Thyroid gland (tissue), 4 donors: Measurements from ENCODE around the gene ABHD1. TPM values are rescaled to one million over a fixed set of nuclear protein-coding genes. Genes with fewer than 3 reads are reported as not detected.
"Not testable (repeated sequence)": the region's sequence is repeated elsewhere in the genome, so short reads cannot be mapped to it uniquely, and the experiment has no call there.

Experiments
- DNase-seq, 2 donors: peaks; one replicate each; pipeline ENCODE4 v3.0.0-alpha.2; 2019
- H3K27ac ChIP-seq, 3 donors: fragments of 200-600 bp; sonication (generic); 1 replicate in 2 of 3; 2 replicates in 1 of 3; pipeline ENCODE4 v1.5.1; 2016 to 2019; ENCODE audit warnings: mild to moderate bottlenecking in 1 of 3, moderate library complexity in 1 of 3
- H3K27me3 ChIP-seq: fragments of 200-600 bp; sonication (generic); one replicate; pipeline ENCODE4 v1.5.1; 2019
- H3K36me3 ChIP-seq, 2 donors: fragments of 200-600 bp; sonication (generic); one replicate each; pipeline ENCODE4 v1.5.1; 2016 to 2019
- H3K4me1 ChIP-seq, 2 donors: fragments of 200-600 bp; sonication (generic); one replicate each; pipeline ENCODE4 v1.5.1; 2017 to 2019
- H3K4me3 ChIP-seq, 3 donors: fragments of 200-600 bp; sonication (generic); replicated peaks in 1 of 3; 1 replicate in 2 of 3; 2 replicates in 1 of 3; pipeline ENCODE4 v1.5.1; 2016; ENCODE audit warnings: mild to moderate bottlenecking in 1 of 3
- H3K9me3 ChIP-seq: fragments of 200-600 bp; sonication (generic); one replicate; pipeline ENCODE4 v1.5.1; 2017
- POLR2A ChIP-seq, 2 donors: fragments of 450-650 bp; IDR thresholded peaks; one replicate each; pipeline ENCODE4 v1.6.1; 2017; ENCODE audit warnings: antibody characterized with exemption in 2 of 2, mild to moderate bottlenecking in 2 of 2, moderate library complexity in 1 of 2
- WGBS, 2 donors: methylation state at CpG; one replicate each; pipeline ENCODE4 v1.1.5; 2017; 5-methylcytosine and 5-hydroxymethylcytosine counted together
- intact Hi-C: fragments of 100-400 bp; cut with DNase I; formaldehyde crosslinking; loops from one replicate; pipeline ENCODE4 v1.15.1; 2023
- total RNA-seq, 4 donors: library from RNA; depleted of rRNA; stranded (reverse); fragments of >200 nt; gene quantifications; one replicate each; pipeline ENCODE4 v1.2.3, GENCODE V29; 2016
- TF ChIP-seq, protein P1 (sequence below), 6 experiments: fragments of 200-600 bp in 3 of 6; fragments of 450-650 bp in 3 of 6; sonication (generic) in 3 of 6; IDR thresholded peaks; one replicate each; pipeline ENCODE4 v1.5.1; 2016 to 2019; ENCODE audit warnings: antibody characterized with exemption in 6 of 6, mild to moderate bottlenecking in 2 of 6, inconsistent platforms in 1 of 6, moderate library complexity in 1 of 6

ABHD1 gene
- total RNA-seq, 4 donors from 2014 or later = 0.44 to 1.1 (median 0.76) TPM

DNA sequence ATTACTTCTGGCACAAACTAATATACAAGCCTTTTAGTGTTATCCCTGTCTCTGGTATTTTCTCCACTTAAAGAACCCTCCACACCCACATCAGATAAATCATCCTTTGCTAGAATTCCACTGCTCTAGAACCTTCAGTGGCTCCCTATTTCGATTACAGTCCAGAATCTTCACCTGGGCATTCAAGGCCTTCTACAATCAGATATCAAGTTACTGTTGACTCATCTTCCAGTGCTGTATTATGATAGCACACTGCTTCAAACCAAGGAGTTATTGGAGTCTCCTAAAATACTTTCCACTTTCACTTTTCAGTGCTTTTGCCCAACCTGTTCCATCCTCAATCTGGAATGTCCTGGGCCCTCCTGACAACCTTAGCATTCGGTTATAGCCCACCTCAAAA is 8.1 kb upstream of the ABHD1 start:
- TF ChIP-seq POLR2A (IDR thresholded peaks at IDR 0.05) = no peak
- TF ChIP-seq, protein P1, sequence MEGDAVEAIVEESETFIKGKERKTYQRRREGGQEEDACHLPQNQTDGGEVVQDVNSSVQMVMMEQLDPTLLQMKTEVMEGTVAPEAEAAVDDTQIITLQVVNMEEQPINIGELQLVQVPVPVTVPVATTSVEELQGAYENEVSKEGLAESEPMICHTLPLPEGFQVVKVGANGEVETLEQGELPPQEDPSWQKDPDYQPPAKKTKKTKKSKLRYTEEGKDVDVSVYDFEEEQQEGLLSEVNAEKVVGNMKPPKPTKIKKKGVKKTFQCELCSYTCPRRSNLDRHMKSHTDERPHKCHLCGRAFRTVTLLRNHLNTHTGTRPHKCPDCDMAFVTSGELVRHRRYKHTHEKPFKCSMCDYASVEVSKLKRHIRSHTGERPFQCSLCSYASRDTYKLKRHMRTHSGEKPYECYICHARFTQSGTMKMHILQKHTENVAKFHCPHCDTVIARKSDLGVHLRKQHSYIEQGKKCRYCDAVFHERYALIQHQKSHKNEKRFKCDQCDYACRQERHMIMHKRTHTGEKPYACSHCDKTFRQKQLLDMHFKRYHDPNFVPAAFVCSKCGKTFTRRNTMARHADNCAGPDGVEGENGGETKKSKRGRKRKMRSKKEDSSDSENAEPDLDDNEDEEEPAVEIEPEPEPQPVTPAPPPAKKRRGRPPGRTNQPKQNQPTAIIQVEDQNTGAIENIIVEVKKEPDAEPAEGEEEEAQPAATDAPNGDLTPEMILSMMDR (IDR thresholded peaks at IDR 0.05) = no peak
- H3K9me3 ChIP-seq = no peaks in the 10 kb centered on the region
- H3K4me1 ChIP-seq = peaks cover 4 to 10% of the 10 kb centered on the region in 2 donors
- H3K27ac ChIP-seq = no peak overlapping the region
- no peaks in the 10 kb centered on the region for H3K36me3 ChIP-seq
- WGBS, 2 donors = 60 to 72% methylated on average over 2 of the region's 2 CpGs
- intact Hi-C loops = no loop called here
- DNase-seq = no peak
- H3K27me3 ChIP-seq = no peaks in the 10 kb centered on the region
- H3K4me3 ChIP-seq = no peak overlapping the region

DNA sequence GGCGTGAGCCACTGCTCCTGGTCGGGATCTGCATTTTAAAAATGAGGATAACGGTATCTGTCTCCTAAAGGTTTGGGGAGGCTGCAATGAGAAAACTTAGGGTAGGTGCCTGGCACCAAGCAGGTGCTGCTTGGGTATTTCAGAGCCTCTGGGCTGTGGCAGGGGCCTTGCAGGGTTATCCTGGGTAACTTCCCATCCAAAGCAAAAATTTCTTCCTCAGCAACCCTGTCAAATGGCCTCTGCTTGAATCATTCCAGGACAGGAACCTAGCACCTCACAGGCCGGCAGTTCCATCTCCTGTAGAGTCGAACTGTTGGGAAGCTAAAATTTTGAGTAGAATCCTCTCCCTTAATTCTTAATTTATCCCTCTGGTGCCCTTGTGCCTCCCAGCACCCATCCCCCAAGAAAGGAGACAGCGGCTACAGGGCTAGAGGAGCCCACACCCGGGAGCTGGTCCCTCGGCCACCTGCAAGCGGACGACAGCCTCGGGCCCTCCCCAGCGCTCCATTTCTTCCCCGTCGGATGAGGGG is 5.6 kb upstream of the ABHD1 start:
- no peak overlapping the region for H3K27ac ChIP-seq
- no peaks in the 10 kb centered on the region for H3K27me3 ChIP-seq
- 23 to 25% methylated on average over 11 to 14 of the region's 14 CpGs for WGBS, 2 donors
- TF ChIP-seq, protein P1 (IDR thresholded peaks at IDR 0.05) = no peak
- TF ChIP-seq POLR2A (IDR thresholded peaks at IDR 0.05) = no peak
- H3K4me1 ChIP-seq = peaks cover 4 to 11% of the 10 kb centered on the region in 2 donors
- no peak overlapping the region for H3K4me3 ChIP-seq
- no peaks in the 10 kb centered on the region for H3K9me3 ChIP-seq
- intact Hi-C loops = no loop called here
- H3K36me3 ChIP-seq = no peaks in the 10 kb centered on the region
- DNase-seq = no peak

DNA sequence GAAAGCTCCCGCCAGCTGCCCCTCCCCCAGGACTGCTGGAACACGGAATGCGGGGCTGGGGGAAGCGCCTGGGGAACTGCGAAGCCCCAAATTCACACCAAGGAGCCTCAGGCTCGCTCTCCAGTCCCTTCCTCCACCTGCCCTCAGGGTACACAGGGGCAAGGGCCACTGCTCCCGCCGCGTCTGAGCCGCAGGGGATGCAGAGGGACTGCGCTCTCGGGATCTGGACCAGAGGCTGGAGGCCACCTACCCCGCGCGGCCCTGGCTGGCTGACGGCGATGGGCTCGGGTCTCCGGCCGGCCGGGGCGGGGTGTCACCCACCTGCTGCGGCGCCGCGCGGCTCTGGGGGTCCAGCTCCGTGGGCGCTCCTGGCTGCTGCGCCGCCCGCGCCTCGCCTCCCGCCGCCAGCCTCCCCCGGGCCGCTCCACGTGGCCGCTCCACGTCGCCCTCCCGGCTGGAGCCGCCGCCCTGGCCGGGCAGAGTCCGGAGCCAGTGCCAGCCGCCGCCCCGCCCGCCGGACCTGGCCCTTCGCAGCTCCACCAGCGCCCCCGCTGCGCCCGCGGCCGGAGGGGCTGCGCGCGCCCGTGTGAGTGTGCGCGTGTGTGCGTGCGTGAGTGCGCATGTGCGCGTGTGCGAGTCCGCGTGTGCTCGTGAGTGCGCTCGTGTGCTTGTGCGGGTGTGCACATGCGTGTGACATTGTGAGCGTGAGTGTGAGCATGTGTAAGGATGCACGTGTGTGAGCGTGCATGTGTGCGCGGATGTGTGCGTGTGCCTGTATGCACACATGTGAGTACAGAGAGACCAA is 4.9 kb upstream of the ABHD1 start, which contains the start of gene CGREF1:
Gene CGREF1 (minus strand): TSS at position 604 of the 805 bp plus-strand sequence. CDS start 14,762 bp downstream, outside the sequence.
- Histone ChIP-seq H3K4me1 (peaks cover 4 to 15% of the 10 kb centered on the region in 2 donors), H3K4me3 (peak within 1 kb of the TSS in 1 of 3 donors; percentile 24), H3K27ac (no peak within 1 kb of the TSS), H3K36me3 (no peaks in the 10 kb centered on the region), H3K9me3 (no peaks in the 10 kb centered on the region), H3K27me3 (no peaks in the 10 kb centered on the region)
- intact Hi-C loops = no loop called here
- TF ChIP-seq, protein P1 (IDR thresholded peaks at IDR 0.05) = no peak
- TF ChIP-seq POLR2A (IDR thresholded peaks at IDR 0.05) = no peak
- 9 to 15% methylated on average over 20 to 48 of the region's 84 CpGs for WGBS, 2 donors
- no peak for DNase-seq

DNA sequence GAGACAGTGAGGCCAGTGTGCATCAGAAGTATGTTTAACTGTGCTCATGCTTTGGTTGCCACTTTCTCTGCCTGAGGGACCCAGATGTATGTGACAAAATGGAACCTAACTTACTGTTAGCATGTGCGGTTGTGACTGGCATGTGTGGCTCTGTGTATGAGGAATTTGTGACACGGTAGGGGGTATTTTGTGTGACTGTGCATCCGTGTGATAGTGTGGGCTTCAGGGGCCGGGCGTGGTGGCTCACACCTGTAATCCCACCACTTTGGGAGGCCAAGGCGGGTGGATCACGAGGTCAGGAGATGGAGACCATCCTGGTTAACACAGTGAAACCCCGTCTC is 4.3 kb upstream of the ABHD1 start:
- H3K27ac ChIP-seq, H3K27me3 ChIP-seq, intact Hi-C loops, DNase-seq, H3K36me3 ChIP-seq, H3K9me3 ChIP-seq: not testable (repeated sequence)
- H3K4me3 ChIP-seq = peak overlapping the region in 1 of 3 donors; percentile 24
- WGBS, 2 donors = 78 to 83% methylated on average over 8 of the region's 8 CpGs
- H3K4me1 ChIP-seq = peaks cover 4 to 20% of the 10 kb centered on the region in 2 donors

DNA sequence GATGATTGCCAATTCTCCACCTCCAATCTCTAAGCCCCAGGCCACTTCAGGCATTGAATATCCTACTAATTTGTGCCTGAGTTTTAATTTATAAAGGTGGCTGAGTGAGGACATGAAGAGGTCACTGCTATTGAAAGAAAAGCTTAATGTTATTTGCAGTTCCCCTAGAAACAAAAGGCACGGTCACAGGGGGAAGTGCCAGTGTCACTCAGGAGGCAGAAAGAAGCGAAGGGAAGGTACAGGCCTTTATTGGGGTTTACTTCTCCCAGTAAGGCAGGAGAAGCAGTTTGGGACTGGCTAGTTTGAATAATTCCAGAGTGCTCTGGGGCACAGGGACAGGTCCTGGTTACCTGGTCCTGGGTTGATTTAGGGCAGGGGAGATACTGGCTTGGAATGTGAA is 1.7 kb upstream of the ABHD1 start:
- no peaks in the 10 kb centered on the region for H3K9me3 ChIP-seq
- peaks cover 4 to 20% of the 10 kb centered on the region in 2 donors for H3K4me1 ChIP-seq
- WGBS, 2 donors = 75 to 81% methylated on average over 2 of the region's 2 CpGs
- H3K27me3 ChIP-seq = no peaks in the 10 kb centered on the region
- DNase-seq = no peak
- H3K4me3 ChIP-seq = no peak overlapping the region
- no peak overlapping the region for H3K27ac ChIP-seq
- H3K36me3 ChIP-seq = no peaks in the 10 kb centered on the region
- intact Hi-C loops = no loop called here
- TF ChIP-seq POLR2A (IDR thresholded peaks at IDR 0.05) = no peak
- TF ChIP-seq, protein P1 (IDR thresholded peaks at IDR 0.05) = no peak
